Erythroblast (primary cell): ENCODE measurements around the gene VSTM2L.

Experiments used
- GATA1 ChIP-seq: IDR thresholded peaks from 2 replicates; pipeline ENCODE4 v1.6.1; 2011; ENCODE audit warnings: low read depth, mild to moderate bottlenecking, control low read depth, low read length, moderate library complexity
- POLR2A ChIP-seq: IDR thresholded peaks from 2 replicates; pipeline ENCODE4 v1.6.1; 2011; ENCODE audit warnings: mild to moderate bottlenecking, low read length

DNA sequence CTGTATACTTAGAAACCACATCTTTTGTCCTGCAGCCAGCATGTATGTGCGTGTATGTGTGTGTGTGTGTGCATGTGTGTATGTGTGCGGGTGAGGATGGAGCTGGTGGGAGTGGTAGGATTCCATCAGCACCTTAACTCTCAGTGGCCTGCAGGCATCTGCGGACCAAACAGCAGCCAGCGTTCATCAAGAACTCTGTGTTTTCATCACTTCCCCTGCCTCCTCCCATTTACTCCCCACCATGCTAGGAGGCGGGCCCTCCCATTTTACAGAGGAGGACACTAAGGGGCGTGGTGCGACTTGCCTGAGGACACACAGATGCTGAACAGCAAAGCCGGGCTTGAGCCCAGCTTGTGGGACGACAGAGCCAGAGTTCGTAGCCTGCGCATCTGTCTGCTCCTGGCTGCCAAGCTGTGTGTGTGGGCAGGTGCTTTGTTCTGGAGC, 8.9 kb downstream of the VSTM2L start:
- TF ChIP-seq POLR2A (no peak), GATA1 (no peak)
